ENCODE results near the gene ORC6.
A peak's percentile ranks its signal among the peaks of the same experiment; 100 is the strongest.

The ORC6 gene

DNA sequence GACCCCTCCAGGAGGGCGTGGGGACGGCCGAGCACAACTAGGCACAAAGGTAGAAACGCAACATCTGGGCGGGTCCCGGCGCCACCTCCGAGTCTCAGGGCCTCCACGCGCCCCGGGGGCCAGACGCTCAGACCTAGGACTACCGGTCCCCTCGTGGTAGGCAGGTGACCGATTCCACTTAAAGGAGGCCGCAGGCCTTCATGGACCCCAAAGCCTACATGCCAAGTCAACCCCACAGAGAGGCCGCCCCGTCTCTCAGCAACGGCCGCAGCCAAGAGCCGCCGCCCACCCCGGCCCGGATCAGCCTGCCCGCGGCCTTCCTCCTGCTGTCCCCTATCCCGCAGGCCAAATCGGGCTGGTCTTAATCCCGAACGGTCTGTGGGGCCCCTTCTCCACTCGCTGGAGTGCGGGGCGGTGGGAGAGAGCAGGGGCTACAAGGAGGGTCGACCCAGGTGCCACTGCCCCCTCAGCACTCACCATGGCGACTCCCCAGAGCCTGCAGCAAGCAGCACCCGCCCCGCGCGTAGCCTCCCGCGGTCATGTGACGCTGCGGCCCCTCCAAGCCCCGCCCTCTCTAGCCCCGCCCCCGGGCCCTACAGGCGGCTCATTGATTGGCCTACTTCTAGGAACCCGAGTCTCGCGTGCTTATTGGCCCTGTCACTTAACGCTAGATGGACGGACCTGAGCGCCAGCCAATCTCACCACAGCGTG is 650 bp upstream of the ORC6 start, which contains the start of gene VPS35:
Gene VPS35, minus strand, starts transcription at position 525 of the 711 bp plus-strand sequence. Its CDS starts 45 bp downstream, at position 480.
- no peaks in the 10 kb centered on the region for H3K9me3 Mint-ChIP-seq
- peak; percentile 86 for ATAC-seq (replicated peaks)
- no peaks in the 10 kb centered on the region for H3K27me3 Mint-ChIP-seq
- H3K4me1 Mint-ChIP-seq (ENCODE audit: low read depth in 2 of 2): peaks cover 28 to 35% of the 10 kb centered on the region in 2 donors
- H3K27ac Mint-ChIP-seq: no peak within 1 kb of the TSS
- no peaks in the 10 kb centered on the region for H3K36me3 Mint-ChIP-seq (ENCODE audit: insufficient read depth)
- no peak within 1 kb of the TSS for H3K4me3 Mint-ChIP-seq
- DNase-seq: peak; percentile 100

DNA sequence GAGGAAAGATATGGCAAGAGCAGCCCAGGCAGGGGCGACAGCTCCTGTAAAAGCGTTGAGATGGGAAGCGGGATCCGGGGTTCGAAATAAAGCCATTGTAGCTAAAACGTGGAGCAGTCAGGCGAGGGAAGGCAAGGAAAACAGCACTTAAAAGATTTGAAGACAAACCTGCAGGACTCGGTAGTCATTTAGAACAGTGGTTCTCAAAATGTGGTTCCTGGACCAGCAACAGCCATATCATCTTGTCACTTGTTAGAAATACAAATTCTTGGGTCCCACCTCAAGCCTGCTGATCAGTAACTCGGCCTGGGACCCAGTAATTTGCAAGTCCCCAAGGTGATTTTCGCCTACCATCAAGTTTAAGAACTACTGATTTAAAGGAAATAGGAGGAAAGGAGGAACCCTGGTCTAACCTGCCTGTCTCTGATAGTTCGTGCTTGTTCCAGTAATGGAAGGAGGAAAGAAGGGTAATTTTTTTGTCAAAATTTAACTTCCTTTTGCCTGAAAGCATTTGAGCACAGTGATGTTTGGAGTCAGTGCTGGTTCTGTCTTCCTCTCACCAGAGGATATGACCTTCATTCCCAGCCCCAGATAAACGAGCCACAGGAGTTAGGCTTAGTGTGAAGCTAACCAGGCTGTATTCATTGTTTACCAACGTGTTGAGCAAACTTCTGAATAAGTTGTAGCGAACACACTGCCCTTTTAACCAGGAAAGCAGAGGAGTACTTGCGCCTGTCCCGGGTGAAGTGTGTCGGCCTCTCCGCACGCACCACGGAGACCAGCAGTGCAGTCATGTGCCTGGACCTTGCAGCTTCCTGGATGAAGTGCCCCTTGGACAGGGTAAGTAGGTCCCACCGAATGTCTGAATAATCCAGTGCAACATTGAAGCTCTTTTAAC is 1.1 kb downstream of the ORC6 start:
- peaks cover 21 to 24% of the 10 kb centered on the region in 2 donors for H3K4me1 Mint-ChIP-seq (ENCODE audit: low read depth in 2 of 2)
- no peaks in the 10 kb centered on the region for H3K9me3 Mint-ChIP-seq
- ATAC-seq (replicated peaks) (no peak), DNase-seq (no peak)
- no peaks in the 10 kb centered on the region for H3K36me3 Mint-ChIP-seq (ENCODE audit: insufficient read depth)
- no peak overlapping the region for H3K4me3 Mint-ChIP-seq
- H3K27ac Mint-ChIP-seq: peak overlapping the region in 1 of 2 donors; percentile 25
- H3K27me3 Mint-ChIP-seq: no peaks in the 10 kb centered on the region

DNA sequence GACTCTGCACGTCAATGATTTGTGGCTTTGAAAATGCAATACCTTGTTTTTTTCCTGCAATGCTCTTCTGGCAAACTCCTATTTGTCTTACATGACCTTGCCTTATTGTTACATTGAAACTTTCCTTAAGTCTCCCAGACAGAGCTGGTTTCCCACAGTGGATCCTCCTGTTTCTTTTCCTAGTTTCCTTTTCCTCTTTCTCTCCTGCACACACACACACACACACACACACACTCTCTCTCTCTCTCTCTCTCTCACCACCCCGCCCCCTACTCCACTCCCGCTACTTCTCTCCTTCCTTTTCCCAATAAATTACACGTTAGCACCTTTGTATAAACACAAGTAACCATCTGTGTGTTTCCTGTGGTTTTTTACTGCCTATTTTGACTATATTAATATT is 2.3 kb downstream of the ORC6 start:
- ATAC-seq (replicated peaks) (no peak), DNase-seq (no peak)
- no peaks in the 10 kb centered on the region for H3K27me3 Mint-ChIP-seq
- H3K36me3 Mint-ChIP-seq (ENCODE audit: insufficient read depth): no peaks in the 10 kb centered on the region
- no peaks in the 10 kb centered on the region for H3K9me3 Mint-ChIP-seq
- H3K27ac Mint-ChIP-seq: peak overlapping the region; percentile 69 to 71
- peaks cover 18% of the 10 kb centered on the region in 2 donors for H3K4me1 Mint-ChIP-seq (ENCODE audit: low read depth in 2 of 2)
- no peak overlapping the region for H3K4me3 Mint-ChIP-seq

DNA sequence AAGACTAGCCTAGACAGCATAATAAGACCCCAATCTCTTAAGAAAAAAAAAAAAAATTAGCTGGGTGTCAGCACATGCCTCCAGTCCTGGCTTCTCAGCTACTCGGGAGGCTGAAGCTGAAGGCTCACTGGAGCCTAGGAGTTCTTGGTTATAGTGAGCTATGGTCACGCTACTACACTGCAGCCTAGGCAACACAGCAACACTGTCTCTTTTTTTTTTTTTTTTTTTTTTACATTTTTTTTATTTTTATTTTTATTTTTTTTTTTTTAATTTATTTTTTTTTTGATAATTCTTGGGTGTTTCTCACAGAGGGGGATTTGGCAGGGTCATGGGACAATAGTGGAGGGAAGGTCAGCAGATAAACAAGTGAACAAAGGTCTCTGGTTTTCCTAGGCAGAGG is 4.1 kb downstream of the ORC6 start:
- H3K27me3 Mint-ChIP-seq: no peaks in the 10 kb centered on the region
- H3K4me3 Mint-ChIP-seq: no peak overlapping the region
- ATAC-seq (replicated peaks) (no peak), DNase-seq (no peak)
- H3K27ac Mint-ChIP-seq: no peak overlapping the region
- H3K9me3 Mint-ChIP-seq: no peaks in the 10 kb centered on the region
- peaks cover 9% of the 10 kb centered on the region for H3K36me3 Mint-ChIP-seq (ENCODE audit: insufficient read depth)
- peaks cover 0 to 2% of the 10 kb centered on the region in 2 donors for H3K4me1 Mint-ChIP-seq (ENCODE audit: low read depth in 2 of 2)

DNA sequence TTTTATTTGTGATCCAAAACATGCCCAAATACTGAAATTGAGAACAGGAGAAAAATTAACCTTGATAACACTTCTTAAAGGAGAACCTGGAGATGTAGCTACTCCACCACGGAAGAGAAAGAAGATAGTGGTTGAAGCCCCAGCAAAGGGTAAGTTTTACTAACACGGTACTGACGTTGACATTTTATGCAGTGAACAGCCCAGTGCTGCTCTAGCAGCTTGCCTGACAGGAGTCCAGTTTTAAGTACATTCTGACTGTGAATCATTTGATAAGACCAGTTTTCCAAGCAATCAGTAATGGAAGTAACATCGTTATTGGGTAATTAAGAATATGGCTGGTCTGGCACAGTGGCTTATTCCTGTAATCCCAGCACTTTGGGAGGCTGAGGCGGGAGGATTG is 6.5 kb downstream of the ORC6 start:
- no peaks in the 10 kb centered on the region for H3K27me3 Mint-ChIP-seq
- DNase-seq: no peak
- H3K4me3 Mint-ChIP-seq: no peak overlapping the region
- peaks cover 0 to 2% of the 10 kb centered on the region in 2 donors for H3K4me1 Mint-ChIP-seq (ENCODE audit: low read depth in 2 of 2)
- no peak overlapping the region for H3K27ac Mint-ChIP-seq
- ATAC-seq (replicated peaks): no peak
- H3K36me3 Mint-ChIP-seq (ENCODE audit: insufficient read depth): peaks cover 9% of the 10 kb centered on the region
- H3K9me3 Mint-ChIP-seq: no peaks in the 10 kb centered on the region

DNA sequence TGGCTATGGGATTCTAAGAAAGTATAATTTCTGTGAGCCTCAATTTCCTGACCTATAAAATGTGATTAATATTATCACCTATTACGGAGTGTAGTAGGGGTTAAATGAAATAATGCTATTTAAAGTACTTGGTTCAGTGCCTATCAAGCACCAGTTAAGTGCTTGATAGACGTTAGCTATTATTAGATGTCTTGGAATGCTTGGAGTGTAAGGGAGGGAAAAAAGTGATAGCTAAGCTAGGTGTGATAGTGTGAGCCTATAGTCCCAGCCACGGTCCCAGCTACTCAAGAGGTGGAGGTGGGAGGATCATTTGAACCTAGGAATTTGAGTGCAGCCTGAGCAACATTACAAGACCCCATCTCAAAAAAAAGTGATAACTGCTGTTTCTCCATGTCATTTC is 7.5 kb downstream of the ORC6 start:
- DNase-seq: no peak
- Mint-ChIP-seq H3K36me3 (ENCODE audit: insufficient read depth) (peaks cover 9% of the 10 kb centered on the region), H3K4me1 (ENCODE audit: low read depth in 2 of 2) (no peaks in the 10 kb centered on the region), H3K27me3 (no peaks in the 10 kb centered on the region), H3K27ac (no peak overlapping the region), H3K4me3 (no peak overlapping the region), H3K9me3 (no peaks in the 10 kb centered on the region)
- no peak for ATAC-seq (replicated peaks)

DNA sequence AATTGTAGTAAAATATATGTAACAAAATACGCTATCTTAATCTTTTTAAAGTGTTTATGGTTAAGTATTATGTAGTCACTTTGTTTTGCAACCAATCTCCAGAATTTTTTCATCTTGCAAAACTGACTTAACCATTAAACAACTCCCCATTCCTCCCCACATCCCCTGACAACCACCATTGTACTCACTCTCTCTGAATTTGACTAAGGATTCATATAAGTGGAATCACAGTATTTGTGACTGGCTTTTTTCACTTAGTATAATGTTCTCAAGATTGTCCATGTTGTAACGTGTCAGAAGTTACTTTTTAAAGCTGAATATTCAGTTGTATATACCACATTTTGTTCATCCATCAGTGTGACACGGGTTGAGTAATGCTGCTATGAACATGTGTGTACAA is 10.6 kb downstream of the ORC6 start:
- Mint-ChIP-seq H3K36me3 (ENCODE audit: insufficient read depth) (peaks cover 9% of the 10 kb centered on the region), H3K9me3 (no peaks in the 10 kb centered on the region), H3K27me3 (no peaks in the 10 kb centered on the region), H3K27ac (no peak overlapping the region), H3K4me1 (ENCODE audit: low read depth in 2 of 2) (no peaks in the 10 kb centered on the region), H3K4me3 (no peak overlapping the region)
- ATAC-seq (replicated peaks) (no peak), DNase-seq (no peak)

DNA sequence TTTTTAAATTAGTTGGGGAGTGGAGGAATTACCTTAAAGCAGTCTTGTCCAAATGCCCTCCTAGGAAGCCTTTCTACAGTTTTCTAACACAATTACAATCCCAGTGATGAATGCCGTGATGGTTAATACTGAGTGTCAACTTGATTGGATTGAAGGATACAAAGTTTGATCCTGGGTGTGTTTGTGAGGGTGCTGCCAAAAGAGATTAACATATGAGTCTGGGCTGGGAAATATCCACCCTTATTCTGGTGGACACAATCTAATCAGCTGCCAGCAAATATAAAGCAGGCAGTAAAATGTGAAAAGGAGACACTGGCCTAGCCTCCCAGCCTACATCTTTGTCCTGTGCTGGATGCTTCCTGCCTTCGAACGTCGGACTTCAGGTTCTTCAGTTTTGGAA is 12.2 kb downstream of the ORC6 start:
- no peak for DNase-seq
- no peak for ATAC-seq (replicated peaks)
- Mint-ChIP-seq H3K27ac (no peak overlapping the region), H3K27me3 (no peaks in the 10 kb centered on the region), H3K9me3 (no peaks in the 10 kb centered on the region), H3K36me3 (ENCODE audit: insufficient read depth) (peaks cover 9% of the 10 kb centered on the region), H3K4me1 (ENCODE audit: low read depth in 2 of 2) (no peaks in the 10 kb centered on the region), H3K4me3 (no peak overlapping the region)

DNA sequence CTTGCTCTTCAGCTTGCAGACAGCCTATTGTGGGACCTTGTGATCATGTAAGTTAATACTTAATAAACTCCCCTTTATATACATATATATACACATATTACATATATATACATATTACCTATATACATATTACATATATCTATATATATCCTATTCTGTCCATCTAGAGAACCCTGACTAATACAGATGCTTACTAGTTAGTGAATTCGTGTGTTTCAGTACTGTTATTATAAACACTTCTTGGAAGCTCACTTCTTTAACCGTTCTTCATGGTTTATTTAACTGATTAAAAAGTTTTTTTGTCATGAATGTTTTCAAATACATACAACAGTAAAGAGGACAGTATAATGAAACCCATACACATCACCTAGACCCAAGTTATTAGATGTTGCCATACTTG is 12.6 kb downstream of the ORC6 start:
- no peak overlapping the region for H3K4me3 Mint-ChIP-seq

DNA sequence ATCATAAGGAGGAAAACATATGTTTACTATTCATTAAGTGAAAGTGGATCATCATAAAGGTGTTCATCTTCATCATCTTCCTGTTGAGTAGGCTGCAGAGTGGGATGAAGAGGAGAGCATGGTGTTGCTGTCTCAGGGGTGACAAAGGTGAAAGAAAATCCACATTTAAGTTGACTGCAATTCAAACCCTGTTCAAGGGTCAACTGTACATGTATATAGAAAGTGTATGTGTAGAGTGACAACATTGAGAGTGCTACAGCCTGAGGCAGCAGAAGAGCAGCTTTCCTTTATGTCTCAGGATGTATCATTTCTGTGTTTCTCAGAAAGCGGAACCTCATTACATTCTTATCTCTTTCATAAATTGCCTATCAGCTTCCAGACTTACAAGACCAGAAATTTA is 17.2 kb downstream of the ORC6 start:
- DNase-seq (no peak), ATAC-seq (replicated peaks) (no peak)
- no peaks in the 10 kb centered on the region for H3K36me3 Mint-ChIP-seq (ENCODE audit: insufficient read depth)
- no peak overlapping the region for H3K27ac Mint-ChIP-seq
- no peaks in the 10 kb centered on the region for H3K9me3 Mint-ChIP-seq
- no peaks in the 10 kb centered on the region for H3K27me3 Mint-ChIP-seq
- H3K4me1 Mint-ChIP-seq (ENCODE audit: low read depth in 2 of 2): no peaks in the 10 kb centered on the region
- H3K4me3 Mint-ChIP-seq: no peak overlapping the region

More for the DNA sequence above, 12.6 kb downstream of the ORC6 start:
- no peak for DNase-seq
- no peaks in the 10 kb centered on the region for H3K27me3 Mint-ChIP-seq
- no peaks in the 10 kb centered on the region for H3K9me3 Mint-ChIP-seq
- no peaks in the 10 kb centered on the region for H3K4me1 Mint-ChIP-seq (ENCODE audit: low read depth in 2 of 2)
- ATAC-seq (replicated peaks): no peak
- H3K27ac Mint-ChIP-seq: no peak overlapping the region
- H3K36me3 Mint-ChIP-seq (ENCODE audit: insufficient read depth): peaks cover 8% of the 10 kb centered on the region

DNA sequence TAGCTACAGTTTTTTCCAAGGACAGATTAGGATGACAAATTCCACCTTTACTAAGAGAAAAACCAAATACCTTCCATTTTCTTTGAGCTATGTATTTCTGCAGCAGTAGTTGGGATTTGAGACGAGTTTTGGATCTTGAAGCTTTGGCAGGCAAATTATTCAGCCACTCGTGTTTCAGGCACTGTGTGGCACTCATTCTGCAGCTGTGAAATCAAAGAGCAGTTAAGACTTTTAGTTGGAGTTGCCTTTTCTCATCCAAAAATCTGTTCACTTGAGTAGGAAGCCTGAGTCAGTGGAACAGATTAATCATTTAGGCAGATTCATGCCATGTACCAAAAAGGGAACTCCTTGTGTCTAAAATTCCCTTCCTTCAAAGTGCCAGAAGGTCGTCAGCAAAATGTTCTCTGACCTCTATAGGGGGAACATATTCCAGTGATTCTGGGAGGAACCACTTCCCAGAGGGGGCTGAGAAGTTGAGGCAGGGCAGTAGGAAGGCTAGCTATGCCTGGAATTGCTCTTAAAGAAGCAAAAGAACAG is 20.1 kb downstream of the ORC6 start:
- Mint-ChIP-seq H3K27ac (no peak overlapping the region), H3K27me3 (no peaks in the 10 kb centered on the region), H3K9me3 (no peaks in the 10 kb centered on the region), H3K4me1 (ENCODE audit: low read depth in 2 of 2) (no peaks in the 10 kb centered on the region), H3K36me3 (ENCODE audit: insufficient read depth) (peaks cover 3% of the 10 kb centered on the region), H3K4me3 (no peak overlapping the region)
- DNase-seq: no peak
- ATAC-seq (replicated peaks): no peak

DNA sequence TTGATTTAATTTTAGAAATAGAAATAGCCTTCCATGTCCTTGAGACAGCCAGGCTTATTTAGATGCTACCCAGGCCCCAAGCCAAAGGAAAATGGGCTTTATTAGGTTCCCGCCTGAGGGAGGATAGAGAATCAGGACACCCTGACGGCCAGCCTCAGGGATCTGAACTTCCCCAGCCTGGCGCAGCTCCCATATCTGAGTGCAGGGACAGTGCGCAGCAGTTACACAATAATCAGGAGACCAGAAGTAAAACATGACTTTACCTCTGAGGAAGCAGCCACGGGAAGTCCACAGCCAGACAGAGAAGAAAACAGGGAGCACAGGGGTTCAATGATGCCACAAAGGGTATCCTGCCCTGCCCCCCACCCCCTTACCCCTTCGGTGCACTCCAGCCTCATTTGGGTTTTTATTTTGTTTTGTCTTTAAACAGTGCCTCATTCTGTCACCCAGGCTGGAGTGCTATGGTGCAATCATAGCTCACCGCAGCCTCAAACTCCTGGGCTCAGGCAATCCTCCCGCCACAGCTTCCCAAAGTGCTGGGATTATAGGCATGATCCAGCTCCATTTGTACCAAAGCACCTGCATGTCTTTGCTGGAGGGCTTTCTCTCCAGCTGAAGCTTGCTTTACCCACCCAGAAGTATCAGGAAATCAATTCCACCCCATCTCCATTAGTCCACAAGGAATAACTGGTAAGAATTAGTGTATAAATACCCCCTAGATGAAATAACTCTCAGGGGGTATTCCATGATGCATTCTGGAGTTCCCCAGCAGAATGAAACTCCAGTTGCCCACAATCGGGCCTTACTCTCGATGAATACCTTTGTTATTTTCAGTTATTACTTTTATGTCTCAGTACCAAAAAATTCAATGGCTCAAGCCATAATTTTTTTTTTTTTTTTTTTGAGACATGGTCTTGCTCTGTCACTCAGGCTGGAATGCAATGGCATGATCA is 21.9 kb downstream of the ORC6 start:
- Mint-ChIP-seq H3K4me3 (no peak overlapping the region), H3K27ac (no peak overlapping the region), H3K36me3 (ENCODE audit: insufficient read depth) (peaks cover 3% of the 10 kb centered on the region), H3K9me3 (no peaks in the 10 kb centered on the region), H3K4me1 (ENCODE audit: low read depth in 2 of 2) (no peaks in the 10 kb centered on the region), H3K27me3 (no peaks in the 10 kb centered on the region)
- ATAC-seq (replicated peaks) (no peak), DNase-seq (no peak)

DNA sequence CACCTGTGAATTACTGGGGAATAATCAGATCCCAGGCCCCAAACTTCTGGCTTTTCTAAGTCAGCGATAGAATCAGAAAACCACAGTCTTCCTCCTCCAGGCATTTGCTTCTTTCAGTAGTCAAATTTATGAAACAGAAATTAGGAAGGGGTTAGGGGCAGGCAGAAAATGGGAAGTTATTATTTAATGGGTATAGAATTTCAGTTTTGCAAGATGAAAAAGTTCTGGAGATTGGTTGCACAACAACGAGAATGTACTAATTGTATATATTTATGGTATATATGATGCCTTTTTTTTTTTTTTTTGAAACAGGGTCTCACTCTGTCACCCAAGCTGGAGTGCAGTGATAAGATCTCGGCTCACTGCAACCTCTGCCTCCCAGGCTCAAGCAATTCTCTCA is 23.5 kb downstream of the ORC6 start:
- H3K27ac Mint-ChIP-seq: no peak overlapping the region
- no peak for ATAC-seq (replicated peaks)

More for the DNA sequence above, 23.5 kb downstream of the ORC6 start:
- no peak overlapping the region for H3K4me3 Mint-ChIP-seq
- no peaks in the 10 kb centered on the region for H3K9me3 Mint-ChIP-seq
- no peak for DNase-seq
- no peaks in the 10 kb centered on the region for H3K4me1 Mint-ChIP-seq (ENCODE audit: low read depth in 2 of 2)
- peaks cover 3% of the 10 kb centered on the region for H3K36me3 Mint-ChIP-seq (ENCODE audit: insufficient read depth)
- H3K27me3 Mint-ChIP-seq: peaks cover 4 to 8% of the 10 kb centered on the region in 2 donors
